SK-N-SH (cell line): ENCODE measurements around the gene NAV1. TPM values are rescaled to one million over a fixed set of nuclear protein-coding genes. Genes with fewer than 3 reads are reported as not detected.

ENCODE experiments used
- CTCF ChIA-PET: fragments of 300-600, 350-600 bp; formaldehyde crosslinking; extraction: SDS; loops from one replicate; lab custom pipeline; 2021; lab: Yijun Ruan, JAX
- POLR2A ChIA-PET: fragments of 350-600 bp; sonication (Branson Sonifier 250); formaldehyde crosslinking; extraction: SDS; loops from one replicate; lab custom pipeline; 2020; ENCODE audit warnings: antibody characterized with exemption, inconsistent platforms; lab: Yijun Ruan, JAX
- DNase-seq: peaks from one replicate; pipeline ENCODE4 v3.0.0; 2012
- H2AFZ ChIP-seq: fragments of 200-600 bp; sonication (generic); 2 replicates; pipeline ENCODE4 v1.8.1; 2016; ENCODE audit warnings: antibody characterized with exemption, mild to moderate bottlenecking, low read depth
- H3F3A ChIP-seq: fragments of 200-600 bp; sonication (generic); replicated peaks from 2 replicates; pipeline ENCODE3; 2016; ENCODE audit warnings: antibody characterized with exemption, mild to moderate bottlenecking; ENCODE audit not compliant: insufficient read depth
- H3K27ac ChIP-seq, 2 experiments: fragments of 200-500 bp in 1 of 2; fragments of 200-600 bp in 1 of 2; sonication (Bioruptor generic) in 1 of 2; sonication (generic), shearing (Covaris generic) in 1 of 2; 2 replicates each; pipeline versions ENCODE4 v1.5.1 to v1.6.1; 2014 to 2016; ENCODE audit warnings: low read depth in 2 of 2, inconsistent platforms in 1 of 2, low read length in 1 of 2, mild to moderate bottlenecking in 1 of 2, mixed read lengths in 1 of 2
- H3K27me3 ChIP-seq: fragments of 200-600 bp; sonication (generic), shearing (Covaris generic); 2 replicates; pipeline ENCODE4 v1.6.1; 2016; ENCODE audit warnings: mixed run types; ENCODE audit not compliant: insufficient read depth
- H3K36me3 ChIP-seq, 2 experiments: fragments of 200-500 bp in 1 of 2; fragments of 200-600 bp in 1 of 2; sonication (Bioruptor generic) in 1 of 2; sonication (generic) in 1 of 2; replicated peaks in 1 of 2; 2 replicates each; pipeline versions ENCODE3 to v1.5.1; 2014 to 2016; ENCODE audit warnings: low read length in 1 of 2, mild to moderate bottlenecking in 1 of 2; ENCODE audit not compliant: insufficient read depth in 2 of 2, control insufficient read depth in 1 of 2
- H3K4me1 ChIP-seq, 2 experiments: fragments of 200-500 bp in 1 of 2; fragments of 200-600 bp in 1 of 2; sonication (Bioruptor generic) in 1 of 2; sonication (generic), shearing (Covaris generic) in 1 of 2; 2 replicates each; pipeline versions ENCODE4 v1.5.1 to v1.6.1; 2014 to 2016; ENCODE audit warnings: low read depth in 1 of 2, low read length in 1 of 2, mixed run types in 1 of 2; ENCODE audit not compliant: insufficient read depth in 2 of 2, control insufficient read depth in 1 of 2
- H3K4me2 ChIP-seq: fragments of 200-600 bp; sonication (generic), shearing (Covaris generic); 2 replicates; pipeline ENCODE4 v1.6.1; 2017; ENCODE audit warnings: mixed run types
- H3K4me3 ChIP-seq, 2 experiments: fragments of 200-500 bp in 1 of 2; fragments of 200-600 bp in 1 of 2; sonication (Bioruptor generic) in 1 of 2; sonication (generic), shearing (Covaris generic) in 1 of 2; 2 replicates each; pipeline versions ENCODE4 v1.5.1 to v1.8.1; 2014 to 2016; ENCODE audit warnings: low read depth in 2 of 2, inconsistent platforms in 1 of 2, low read length in 1 of 2, mild to moderate bottlenecking in 1 of 2, mixed read lengths in 1 of 2, moderate library complexity in 1 of 2
- H3K79me2 ChIP-seq: fragments of 200-600 bp; sonication (generic); 2 replicates; pipeline ENCODE4 v1.8.1; 2017; ENCODE audit warnings: mild to moderate bottlenecking; ENCODE audit not compliant: insufficient read depth
- H3K9ac ChIP-seq: fragments of 200-600 bp; sonication (generic); 2 replicates; pipeline ENCODE4 v1.6.1; 2017; ENCODE audit warnings: mixed run types
- H3K9me2 ChIP-seq: fragments of 200-600 bp; sonication (generic); 2 replicates; pipeline ENCODE4 v1.6.1; 2017; ENCODE audit warnings: mixed run types
- H3K9me3 ChIP-seq: fragments of 200-600 bp; sonication (generic); 2 replicates; pipeline ENCODE4 v1.6.1; 2017; ENCODE audit warnings: mixed run types, mild to moderate bottlenecking, moderate library complexity
- H4K20me1 ChIP-seq: fragments of 200-600 bp; sonication (generic); 2 replicates; pipeline ENCODE4 v1.6.1; 2017; ENCODE audit warnings: mild to moderate bottlenecking, mixed run types; ENCODE audit not compliant: insufficient read depth
- ELF1 ChIP-seq: IDR thresholded peaks from 2 replicates; pipeline ENCODE4 v1.4.0; 2012
- EP300 ChIP-seq, 2 experiments: IDR thresholded peaks; 2 replicates each; pipeline versions ENCODE4 v1.4.0 to v1.6.1; 2012; ENCODE audit warnings: borderline replicate concordance in 1 of 2, low read depth in 1 of 2, low read length in 1 of 2
- EZH2phosphoT487 ChIP-seq: fragments of 200-600 bp; sonication (generic); IDR thresholded peaks from 2 replicates; pipeline ENCODE4 v1.6.1; 2017; ENCODE audit warnings: low read depth, mixed run types, mild to moderate bottlenecking, antibody characterized with exemption, moderate library complexity, borderline replicate concordance
- FOSL2 ChIP-seq: IDR thresholded peaks from 2 replicates; pipeline ENCODE4 v1.4.0; 2012; ENCODE audit warnings: low read depth, mild to moderate bottlenecking, moderate library complexity, borderline replicate concordance
- FOXM1 ChIP-seq: IDR thresholded peaks from 2 replicates; pipeline ENCODE4 v1.4.0; 2012; ENCODE audit warnings: low read depth, mild to moderate bottlenecking
- GABPA ChIP-seq: IDR thresholded peaks from 2 replicates; pipeline ENCODE4 v1.4.0; 2012; ENCODE audit warnings: low read depth, mild to moderate bottlenecking
- GATA2 ChIP-seq: sonication (generic); formaldehyde crosslinking; IDR thresholded peaks from 2 replicates; pipeline ENCODE4 v1.5.0; 2020; ENCODE audit warnings: mild to moderate bottlenecking, missing genetic modification reagents
- MEF2A ChIP-seq: IDR thresholded peaks from 2 replicates; pipeline ENCODE4 v1.4.0; 2012; ENCODE audit warnings: low read depth, borderline replicate concordance
- MXI1 ChIP-seq: IDR thresholded peaks from 2 replicates; pipeline ENCODE4 v1.6.1; 2012; ENCODE audit warnings: mild to moderate bottlenecking, low read depth, low read length, improper control_type of control experiment
- NFIC ChIP-seq: IDR thresholded peaks from 2 replicates; pipeline ENCODE4 v1.4.0; 2012; ENCODE audit warnings: borderline replicate concordance
- POLR2AphosphoS5 ChIP-seq: IDR thresholded peaks from 2 replicates; pipeline ENCODE4 v1.6.1; 2012; ENCODE audit warnings: low read depth, low read length
- SMC3 ChIP-seq: IDR thresholded peaks from 2 replicates; pipeline ENCODE4 v1.6.1; 2012; ENCODE audit warnings: low read depth, low read length, improper control_type of control experiment
- TCF12 ChIP-seq: IDR thresholded peaks from 2 replicates; pipeline ENCODE4 v1.4.0; 2012
- TEAD4 ChIP-seq: IDR thresholded peaks from 2 replicates; pipeline ENCODE4 v1.4.0; 2012; ENCODE audit warnings: mild to moderate bottlenecking, borderline replicate concordance; ENCODE audit not compliant: insufficient read depth
- WGBS: methylation state at CpG from one replicate; pipeline ENCODE4 v1.1.6; 2017; ENCODE audit warnings: low lambda C conversion rate; 5-methylcytosine and 5-hydroxymethylcytosine counted together
- polyA plus RNA-seq, 3 experiments: library from polyadenylated mRNA; depleted of rRNA; stranded (reverse); fragments of >200 nt; gene quantifications; 2 replicates each; pipeline ENCODE4 v1.2.3, GENCODE V29; 2012
- TF ChIP-seq, protein P1 (sequence below): IDR thresholded peaks from 2 replicates; pipeline ENCODE4 v1.4.0; 2012; ENCODE audit warnings: low read depth
- TF ChIP-seq, protein P2 (sequence below): IDR thresholded peaks from 2 replicates; pipeline ENCODE4 v1.4.0; 2012; ENCODE audit warnings: low read depth, borderline replicate concordance
- TF ChIP-seq, protein P3 (sequence below): IDR thresholded peaks from 2 replicates; pipeline ENCODE4; 2012
- TF ChIP-seq, protein P4 (sequence below): fragments of 150-350 bp; IDR thresholded peaks from 2 replicates; pipeline ENCODE4 v1.6.1; 2016; ENCODE audit warnings: mild to moderate bottlenecking, low read depth, low read length

Gene NAV1
- polyA plus RNA-seq, 1 of the 3 experiments (the other 2 are of a cell fraction), result 16.1 TPM

DNA sequence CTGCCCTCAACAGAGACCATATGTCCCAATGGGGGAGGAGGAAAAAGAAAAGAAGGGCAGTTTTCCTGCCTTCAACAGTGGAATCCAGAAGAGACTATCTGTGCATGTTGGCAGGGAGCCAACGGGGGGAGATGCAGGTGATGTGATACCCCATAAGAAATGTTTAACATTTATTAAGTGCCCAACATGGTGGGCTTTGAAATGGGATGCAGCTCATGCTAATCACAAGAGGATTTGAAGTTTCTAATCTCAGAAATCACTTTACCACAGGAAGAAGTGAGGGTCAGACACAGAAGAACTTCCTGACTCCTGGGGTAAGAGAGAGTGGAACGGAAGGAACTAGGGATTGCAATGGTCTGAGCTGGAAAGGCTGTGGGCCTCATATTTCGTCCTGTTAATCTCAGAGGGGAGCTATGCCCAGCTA lies 48.2 kb upstream of the NAV1 start:
- H3K27ac ChIP-seq, result peak overlapping the region; percentile 43 to 83
- ChIA-PET POLR2A (interaction anchor here (1.0 kb wide), 1 partner anchor 21 kb away, joined by 4 read pairs; no protein-coding TSS in a partner anchor), CTCF (interaction anchor here (1.4 to 31.9 kb wide), 4 partner anchors 5 to 105 kb away, joined by 3 to 860 read pairs (median 432); partner anchors contain the start of gene CSRP1)
- H4K20me1 ChIP-seq, result peaks cover 10% of the 10 kb centered on the region; the same call in 1 of the 2 replicates
- H3K9ac ChIP-seq, result no peak overlapping the region
- H3K36me3 ChIP-seq, result peaks cover 20 to 31% of the 10 kb centered on the region in 2 experiments
- DNase-seq, result no peak
- no peaks in the 10 kb centered on the region for H3K27me3 ChIP-seq
- 26% methylated on average over 3 of the region's 3 CpGs for WGBS
- H3K4me2 ChIP-seq, result peak overlapping the region; percentile 22; the same call in 1 of the 2 replicates
- TF ChIP-seq TCF12 (peak; percentile 11; the same call in 1 of the 2 replicates), GABPA (0 out of 2 replicates have a peak, but pooled peaks have one; percentile 39), NFIC (peak; percentile 66), EP300 (IDR thresholded peaks at IDR 0.05; ENCODE audit: borderline replicate concordance in 1 of 2, low read depth in 1 of 2, low read length in 1 of 2) (no peak)
- TF ChIP-seq, all 33 proteins: peak for 3
- Histone ChIP-seq H3F3A (peaks cover 36% of the 10 kb centered on the region), H3K4me3 (no peak overlapping the region), H3K9me3 (no peaks in the 10 kb centered on the region), H3K4me1 (peaks cover 21 to 38% of the 10 kb centered on the region in 2 experiments), H2AFZ (no peak overlapping the region), H3K9me2 (no peaks in the 10 kb centered on the region), H3K79me2 (peaks cover 38% of the 10 kb centered on the region)

DNA sequence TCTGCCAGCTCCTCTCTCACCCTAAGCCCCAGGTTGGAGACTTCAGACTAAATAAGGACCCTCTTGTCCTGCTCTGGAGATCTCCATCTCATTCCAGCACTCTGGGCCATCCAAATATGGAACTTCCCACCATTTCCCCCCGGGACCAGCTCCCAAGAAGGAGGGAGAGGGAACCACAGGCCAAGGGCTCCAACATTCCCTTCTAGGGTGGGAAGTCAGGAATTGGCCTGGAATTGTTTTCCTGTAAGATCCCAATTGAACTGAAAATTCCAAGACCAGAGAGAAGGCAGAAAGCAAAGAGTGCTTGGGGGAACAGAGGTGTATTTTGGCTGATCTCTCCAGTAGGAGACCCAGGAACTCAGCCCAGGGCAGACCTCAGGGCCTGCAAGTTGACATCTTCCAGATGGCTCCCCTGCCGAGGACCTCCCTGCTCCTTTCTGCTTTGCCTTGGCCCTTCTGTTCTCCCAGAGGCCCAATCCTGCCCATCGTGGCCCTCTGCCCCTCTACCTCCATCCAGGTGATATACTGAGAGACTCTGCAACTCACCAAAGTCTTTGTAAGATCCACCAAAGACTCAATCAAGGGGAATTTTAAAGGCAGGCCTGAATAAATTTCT lies 46.9 kb upstream of the NAV1 start:
- peak overlapping the region in 1 of 2 experiments; percentile 12; a peak in 1 of 4 replicates for H3K27ac ChIP-seq
- no peak for TF ChIP-seq MXI1
- TF ChIP-seq, protein P1, sequence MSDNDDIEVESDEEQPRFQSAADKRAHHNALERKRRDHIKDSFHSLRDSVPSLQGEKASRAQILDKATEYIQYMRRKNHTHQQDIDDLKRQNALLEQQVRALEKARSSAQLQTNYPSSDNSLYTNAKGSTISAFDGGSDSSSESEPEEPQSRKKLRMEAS, result no peak
- no peak for TF ChIP-seq TEAD4
- TF ChIP-seq, protein P2, sequence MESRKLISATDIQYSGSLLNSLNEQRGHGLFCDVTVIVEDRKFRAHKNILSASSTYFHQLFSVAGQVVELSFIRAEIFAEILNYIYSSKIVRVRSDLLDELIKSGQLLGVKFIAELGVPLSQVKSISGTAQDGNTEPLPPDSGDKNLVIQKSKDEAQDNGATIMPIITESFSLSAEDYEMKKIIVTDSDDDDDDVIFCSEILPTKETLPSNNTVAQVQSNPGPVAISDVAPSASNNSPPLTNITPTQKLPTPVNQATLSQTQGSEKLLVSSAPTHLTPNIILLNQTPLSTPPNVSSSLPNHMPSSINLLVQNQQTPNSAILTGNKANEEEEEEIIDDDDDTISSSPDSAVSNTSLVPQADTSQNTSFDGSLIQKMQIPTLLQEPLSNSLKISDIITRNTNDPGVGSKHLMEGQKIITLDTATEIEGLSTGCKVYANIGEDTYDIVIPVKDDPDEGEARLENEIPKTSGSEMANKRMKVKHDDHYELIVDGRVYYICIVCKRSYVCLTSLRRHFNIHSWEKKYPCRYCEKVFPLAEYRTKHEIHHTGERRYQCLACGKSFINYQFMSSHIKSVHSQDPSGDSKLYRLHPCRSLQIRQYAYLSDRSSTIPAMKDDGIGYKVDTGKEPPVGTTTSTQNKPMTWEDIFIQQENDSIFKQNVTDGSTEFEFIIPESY, result no peak
- TF ChIP-seq FOSL2, result no peak
- TF ChIP-seq, protein P3, sequence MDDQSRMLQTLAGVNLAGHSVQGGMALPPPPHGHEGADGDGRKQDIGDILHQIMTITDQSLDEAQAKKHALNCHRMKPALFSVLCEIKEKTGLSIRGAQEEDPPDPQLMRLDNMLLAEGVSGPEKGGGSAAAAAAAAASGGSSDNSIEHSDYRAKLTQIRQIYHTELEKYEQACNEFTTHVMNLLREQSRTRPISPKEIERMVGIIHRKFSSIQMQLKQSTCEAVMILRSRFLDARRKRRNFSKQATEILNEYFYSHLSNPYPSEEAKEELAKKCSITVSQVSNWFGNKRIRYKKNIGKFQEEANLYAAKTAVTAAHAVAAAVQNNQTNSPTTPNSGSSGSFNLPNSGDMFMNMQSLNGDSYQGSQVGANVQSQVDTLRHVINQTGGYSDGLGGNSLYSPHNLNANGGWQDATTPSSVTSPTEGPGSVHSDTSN, result no peak
- TF ChIP-seq MEF2A, result no peak
- TF ChIP-seq, protein P4, sequence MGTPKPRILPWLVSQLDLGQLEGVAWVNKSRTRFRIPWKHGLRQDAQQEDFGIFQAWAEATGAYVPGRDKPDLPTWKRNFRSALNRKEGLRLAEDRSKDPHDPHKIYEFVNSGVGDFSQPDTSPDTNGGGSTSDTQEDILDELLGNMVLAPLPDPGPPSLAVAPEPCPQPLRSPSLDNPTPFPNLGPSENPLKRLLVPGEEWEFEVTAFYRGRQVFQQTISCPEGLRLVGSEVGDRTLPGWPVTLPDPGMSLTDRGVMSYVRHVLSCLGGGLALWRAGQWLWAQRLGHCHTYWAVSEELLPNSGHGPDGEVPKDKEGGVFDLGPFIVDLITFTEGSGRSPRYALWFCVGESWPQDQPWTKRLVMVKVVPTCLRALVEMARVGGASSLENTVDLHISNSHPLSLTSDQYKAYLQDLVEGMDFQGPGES, result no peak
- TF ChIP-seq ELF1, result no peak
- TF ChIP-seq GATA2, result no peak
- no peak for TF ChIP-seq SMC3
- no peak for TF ChIP-seq FOXM1
- TF ChIP-seq EZH2phosphoT487, result no peak
- TF ChIP-seq GABPA, result no peak
- TF ChIP-seq POLR2AphosphoS5, result no peak
- H3K27me3 ChIP-seq, result no peaks in the 10 kb centered on the region
- ChIA-PET POLR2A (interaction anchor here (1.0 kb wide), 1 partner anchor 22 kb away, joined by 4 read pairs; no protein-coding TSS in a partner anchor), CTCF (interaction anchor here (1.2 to 31.9 kb wide), 3 partner anchors 6 to 44 kb away, joined by 4 to 860 read pairs (median 860); partner anchors contain the start of gene CSRP1)
- H3K4me1 ChIP-seq, result peaks cover 23 to 38% of the 10 kb centered on the region in 2 experiments
- H3K9me2 ChIP-seq, result no peaks in the 10 kb centered on the region
- H2AFZ ChIP-seq, result no peak overlapping the region
- H3K36me3 ChIP-seq, result peaks cover 21 to 28% of the 10 kb centered on the region in 2 experiments
- no peak for DNase-seq
- no peak overlapping the region for H3K4me2 ChIP-seq
- no peaks in the 10 kb centered on the region for H3K9me3 ChIP-seq
- peaks cover 36% of the 10 kb centered on the region for H3F3A ChIP-seq
- H3K9ac ChIP-seq, result no peak overlapping the region
- WGBS, result 80% methylated on average over 3 of the region's 3 CpGs
- peaks cover 51% of the 10 kb centered on the region for H3K79me2 ChIP-seq
- H3K4me3 ChIP-seq, result no peak overlapping the region
- peaks cover 10% of the 10 kb centered on the region; the same call in 1 of the 2 replicates for H4K20me1 ChIP-seq
